Neural cell (in vitro differentiated cells): ENCODE results near the gene ANKRD37. TPM values are rescaled to one million over a fixed set of nuclear protein-coding genes. Genes with fewer than 3 reads are reported as not detected.

Source experiments
- H2AFZ ChIP-seq: fragments of 200-600, 300-800 bp; sonication (generic), shearing (Covaris generic); 2 replicates; pipeline ENCODE4 v1.6.0; 2014; ENCODE audit warnings: low read depth, mild to moderate bottlenecking, antibody characterized with exemption, low read length, moderate library complexity
- H3F3A ChIP-seq: fragments of 200-600 bp; shearing (Covaris generic); 2 replicates; pipeline ENCODE4 v1.6.1; 2016; ENCODE audit warnings: mild to moderate bottlenecking, moderate library complexity, mixed read lengths, antibody characterized with exemption, low read length; ENCODE audit not compliant: insufficient read depth, poor library complexity, severe bottlenecking
- H3K27ac ChIP-seq: fragments of 200-600, 300-800 bp; sonication (generic), shearing (Covaris generic); 2 replicates; pipeline ENCODE4 v1.5.1; 2014; ENCODE audit warnings: mild to moderate bottlenecking, low read length, moderate library complexity
- H3K27me3 ChIP-seq: fragments of 300-800, 200-600 bp; sonication (generic), shearing (Covaris generic); 2 replicates; pipeline ENCODE4 v1.6.0; 2014; ENCODE audit warnings: mild to moderate bottlenecking, low read depth, low read length, moderate library complexity; ENCODE audit not compliant: insufficient read depth
- H3K36me3 ChIP-seq: fragments of 300-800, 200-600 bp; sonication (generic), shearing (Covaris generic); 2 replicates; pipeline ENCODE4 v1.5.1; 2014; ENCODE audit warnings: mild to moderate bottlenecking, antibody characterized with exemption, low read length, moderate library complexity; ENCODE audit not compliant: insufficient read depth
- H3K4me2 ChIP-seq: fragments of 300-800, 200-600 bp; sonication (generic), shearing (Covaris generic); 2 replicates; pipeline ENCODE4 v1.6.0; 2014; ENCODE audit warnings: mild to moderate bottlenecking, low read length
- H3K4me3 ChIP-seq: fragments of 300-800, 200-600 bp; sonication (generic), shearing (Covaris generic); 2 replicates; pipeline ENCODE4 v1.5.1; 2014; ENCODE audit warnings: mild to moderate bottlenecking, low read length, moderate library complexity
- H3K79me2 ChIP-seq: fragments of 200-600 bp; shearing (Covaris generic); replicated peaks from 2 replicates; pipeline ENCODE4 v1.6.0; 2014; ENCODE audit warnings: mild to moderate bottlenecking, low read length, moderate library complexity; ENCODE audit not compliant: insufficient read depth
- H3K9ac ChIP-seq: fragments of 300-800, 200-600 bp; sonication (generic), shearing (Covaris generic); 2 replicates; pipeline ENCODE4 v1.6.1; 2016; ENCODE audit warnings: mild to moderate bottlenecking, low read length, mixed read lengths
- H3K9me2 ChIP-seq: fragments of 200-600 bp; shearing (Covaris generic); 2 replicates; pipeline ENCODE4 v1.6.1; 2016; ENCODE audit warnings: mild to moderate bottlenecking, low read length, mixed read lengths; ENCODE audit not compliant: insufficient read depth
- H3K9me3 ChIP-seq: fragments of 200-600, 300-800 bp; sonication (generic), shearing (Covaris generic); 2 replicates; pipeline ENCODE4 v1.6.1; 2016; ENCODE audit warnings: mild to moderate bottlenecking, mixed run types, low read length, moderate library complexity, mixed read lengths
- H4K20me1 ChIP-seq: fragments of 200-600 bp; shearing (Covaris generic); 2 replicates; pipeline ENCODE4 v1.6.1; 2016; ENCODE audit warnings: mild to moderate bottlenecking, mixed run types; ENCODE audit not compliant: insufficient read depth
- EP300 ChIP-seq: fragments of 450-650 bp; conservative IDR thresholded peaks from 2 replicates; pipeline ENCODE4 v1.6.1; 2014; ENCODE audit warnings: antibody characterized with exemption, mild to moderate bottlenecking, moderate library complexity; ENCODE audit not compliant: poor library complexity, severe bottlenecking
- EZH2 ChIP-seq: fragments of 200-600, 300-800 bp; shearing (Covaris generic), sonication (generic); IDR thresholded peaks from 2 replicates; pipeline ENCODE4 v1.6.1; 2014; ENCODE audit warnings: antibody characterized with exemption, low read length, borderline replicate concordance, mild to moderate bottlenecking; ENCODE audit not compliant: insufficient read depth, poor library complexity, severe bottlenecking
- MXI1 ChIP-seq: fragments of 450-650 bp; conservative IDR thresholded peaks from 2 replicates; pipeline ENCODE4 v1.6.1; 2014; ENCODE audit warnings: antibody characterized with exemption, mild to moderate bottlenecking; ENCODE audit not compliant: poor library complexity, severe bottlenecking
- POLR2AphosphoS5 ChIP-seq: IDR thresholded peaks from 2 replicates; pipeline ENCODE4 v1.6.1; 2012
- RAD21 ChIP-seq: fragments of 450-650 bp; conservative IDR thresholded peaks from 2 replicates; pipeline ENCODE4 v1.6.1; 2014; ENCODE audit warnings: antibody characterized with exemption, mild to moderate bottlenecking, moderate library complexity
- SMC3 ChIP-seq: fragments of 450-650 bp; conservative IDR thresholded peaks from 2 replicates; pipeline ENCODE4 v1.6.1; 2014; ENCODE audit warnings: antibody characterized with exemption, mild to moderate bottlenecking, moderate library complexity; ENCODE audit not compliant: poor library complexity
- TAF1 ChIP-seq: IDR thresholded peaks from 2 replicates; pipeline ENCODE4 v1.6.1; 2012; ENCODE audit warnings: low read depth
- polyA plus RNA-seq: library from polyadenylated mRNA; depleted of rRNA; stranded (reverse); fragments of >200 nt; gene quantifications from 2 replicates; pipeline ENCODE4 v1.2.3, GENCODE V29; 2014
- TF ChIP-seq, protein P1 (sequence below): IDR thresholded peaks from 2 replicates; pipeline ENCODE4 v1.6.1; 2012; ENCODE audit warnings: borderline replicate concordance
- TF ChIP-seq, protein P2 (sequence below): fragments of 450-650 bp; IDR thresholded peaks from 2 replicates; pipeline ENCODE4 v1.5.1; 2014; ENCODE audit warnings: antibody characterized with exemption, mild to moderate bottlenecking, moderate library complexity; ENCODE audit not compliant: poor library complexity, severe bottlenecking

ANKRD37 gene
- polyA plus RNA-seq, 1 donor from 2014 or later, result 2.6 TPM

DNA sequence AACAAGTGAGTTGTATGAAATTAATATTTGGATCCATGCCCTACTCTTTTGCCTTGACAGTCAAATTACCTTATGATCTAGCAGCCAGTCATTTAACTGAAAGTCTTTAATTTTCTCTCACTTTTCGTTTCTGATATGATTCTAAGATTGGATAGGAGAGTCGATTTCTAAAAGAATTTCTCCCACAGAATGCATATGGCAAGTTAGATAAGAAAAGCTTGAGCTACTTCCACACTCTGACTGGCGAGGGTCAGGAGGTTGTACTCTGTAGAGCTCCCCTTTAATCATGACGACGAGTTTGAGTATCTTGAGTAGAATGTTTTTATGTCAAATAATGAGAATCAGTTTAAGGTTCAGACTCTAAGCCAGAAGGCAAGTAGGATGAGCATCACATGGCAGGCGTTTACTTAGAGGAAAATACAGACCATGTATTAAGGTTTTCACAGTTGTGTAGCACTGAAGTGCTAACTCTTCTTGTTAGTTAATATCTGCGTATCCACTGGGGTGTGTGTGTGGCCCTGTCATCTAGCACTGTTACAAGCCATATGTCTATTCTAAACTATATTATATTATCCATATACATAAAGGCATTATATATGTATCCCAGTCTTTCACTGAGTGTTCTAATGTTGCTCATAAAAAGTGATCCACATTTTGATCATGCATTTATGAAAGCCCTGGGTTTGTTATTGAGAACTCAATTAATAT is 38.8 kb upstream of the ANKRD37 start:
- Histone ChIP-seq H3K79me2 (no peaks in the 10 kb centered on the region), H3K4me3 (no peak overlapping the region), H3K9me2 (no peaks in the 10 kb centered on the region), H3K9ac (no peak overlapping the region), H3K9me3 (no peaks in the 10 kb centered on the region), H3F3A (no peaks in the 10 kb centered on the region), H3K27ac (no peak overlapping the region), H3K27me3 (no peaks in the 10 kb centered on the region), H3K4me2 (no peak overlapping the region), H4K20me1 (no peaks in the 10 kb centered on the region), H2AFZ (no peak overlapping the region), H3K36me3 (no peaks in the 10 kb centered on the region)
- TF ChIP-seq EP300 (no peak), EZH2 (no peak), SMC3 (no peak), POLR2AphosphoS5 (no peak), MXI1 (no peak), TAF1 (no peak), RAD21 (no peak)
- TF ChIP-seq, protein P1, sequence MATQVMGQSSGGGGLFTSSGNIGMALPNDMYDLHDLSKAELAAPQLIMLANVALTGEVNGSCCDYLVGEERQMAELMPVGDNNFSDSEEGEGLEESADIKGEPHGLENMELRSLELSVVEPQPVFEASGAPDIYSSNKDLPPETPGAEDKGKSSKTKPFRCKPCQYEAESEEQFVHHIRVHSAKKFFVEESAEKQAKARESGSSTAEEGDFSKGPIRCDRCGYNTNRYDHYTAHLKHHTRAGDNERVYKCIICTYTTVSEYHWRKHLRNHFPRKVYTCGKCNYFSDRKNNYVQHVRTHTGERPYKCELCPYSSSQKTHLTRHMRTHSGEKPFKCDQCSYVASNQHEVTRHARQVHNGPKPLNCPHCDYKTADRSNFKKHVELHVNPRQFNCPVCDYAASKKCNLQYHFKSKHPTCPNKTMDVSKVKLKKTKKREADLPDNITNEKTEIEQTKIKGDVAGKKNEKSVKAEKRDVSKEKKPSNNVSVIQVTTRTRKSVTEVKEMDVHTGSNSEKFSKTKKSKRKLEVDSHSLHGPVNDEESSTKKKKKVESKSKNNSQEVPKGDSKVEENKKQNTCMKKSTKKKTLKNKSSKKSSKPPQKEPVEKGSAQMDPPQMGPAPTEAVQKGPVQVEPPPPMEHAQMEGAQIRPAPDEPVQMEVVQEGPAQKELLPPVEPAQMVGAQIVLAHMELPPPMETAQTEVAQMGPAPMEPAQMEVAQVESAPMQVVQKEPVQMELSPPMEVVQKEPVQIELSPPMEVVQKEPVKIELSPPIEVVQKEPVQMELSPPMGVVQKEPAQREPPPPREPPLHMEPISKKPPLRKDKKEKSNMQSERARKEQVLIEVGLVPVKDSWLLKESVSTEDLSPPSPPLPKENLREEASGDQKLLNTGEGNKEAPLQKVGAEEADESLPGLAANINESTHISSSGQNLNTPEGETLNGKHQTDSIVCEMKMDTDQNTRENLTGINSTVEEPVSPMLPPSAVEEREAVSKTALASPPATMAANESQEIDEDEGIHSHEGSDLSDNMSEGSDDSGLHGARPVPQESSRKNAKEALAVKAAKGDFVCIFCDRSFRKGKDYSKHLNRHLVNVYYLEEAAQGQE, result no peak
- TF ChIP-seq, protein P2, sequence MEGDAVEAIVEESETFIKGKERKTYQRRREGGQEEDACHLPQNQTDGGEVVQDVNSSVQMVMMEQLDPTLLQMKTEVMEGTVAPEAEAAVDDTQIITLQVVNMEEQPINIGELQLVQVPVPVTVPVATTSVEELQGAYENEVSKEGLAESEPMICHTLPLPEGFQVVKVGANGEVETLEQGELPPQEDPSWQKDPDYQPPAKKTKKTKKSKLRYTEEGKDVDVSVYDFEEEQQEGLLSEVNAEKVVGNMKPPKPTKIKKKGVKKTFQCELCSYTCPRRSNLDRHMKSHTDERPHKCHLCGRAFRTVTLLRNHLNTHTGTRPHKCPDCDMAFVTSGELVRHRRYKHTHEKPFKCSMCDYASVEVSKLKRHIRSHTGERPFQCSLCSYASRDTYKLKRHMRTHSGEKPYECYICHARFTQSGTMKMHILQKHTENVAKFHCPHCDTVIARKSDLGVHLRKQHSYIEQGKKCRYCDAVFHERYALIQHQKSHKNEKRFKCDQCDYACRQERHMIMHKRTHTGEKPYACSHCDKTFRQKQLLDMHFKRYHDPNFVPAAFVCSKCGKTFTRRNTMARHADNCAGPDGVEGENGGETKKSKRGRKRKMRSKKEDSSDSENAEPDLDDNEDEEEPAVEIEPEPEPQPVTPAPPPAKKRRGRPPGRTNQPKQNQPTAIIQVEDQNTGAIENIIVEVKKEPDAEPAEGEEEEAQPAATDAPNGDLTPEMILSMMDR, result no peak

DNA sequence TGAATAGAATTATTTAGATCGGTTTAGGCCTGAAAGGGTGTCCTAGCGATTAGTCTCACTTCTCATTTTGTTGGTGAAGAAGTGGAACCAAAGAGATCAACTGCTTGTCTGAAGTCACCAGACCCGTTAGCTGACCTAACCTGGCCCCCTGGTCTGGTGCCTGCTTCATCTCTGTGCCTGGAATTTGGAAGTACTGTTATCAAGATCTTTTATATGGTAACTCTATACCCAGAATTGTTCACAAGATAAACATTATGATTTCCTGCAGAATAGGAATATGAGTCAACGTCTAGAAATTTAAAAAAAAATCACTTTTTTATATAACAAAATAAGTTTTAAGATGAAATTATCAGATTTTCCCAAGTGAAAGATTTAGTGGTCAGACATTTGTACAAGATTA is 38.1 kb upstream of the ANKRD37 start:
- no peak overlapping the region for H3K9ac ChIP-seq
- H3K4me3 ChIP-seq, result no peak overlapping the region
- TF ChIP-seq, protein P1, result no peak
- TF ChIP-seq MXI1 (no peak), EZH2 (no peak)
- TF ChIP-seq, protein P2, result no peak
- no peaks in the 10 kb centered on the region for H3K9me2 ChIP-seq
- no peak overlapping the region for H3K27ac ChIP-seq
- H3K36me3 ChIP-seq, result no peaks in the 10 kb centered on the region
- no peak overlapping the region for H3K4me2 ChIP-seq
- no peaks in the 10 kb centered on the region for H3K27me3 ChIP-seq
- H3F3A ChIP-seq, result no peaks in the 10 kb centered on the region
- H3K79me2 ChIP-seq, result no peaks in the 10 kb centered on the region
- H4K20me1 ChIP-seq, result no peaks in the 10 kb centered on the region
- no peak overlapping the region for H2AFZ ChIP-seq
- H3K9me3 ChIP-seq, result no peaks in the 10 kb centered on the region
